Mesendoderm (in vitro differentiated cells): ENCODE measurements around the gene ATF7.

ENCODE experiments used
- DNase-seq: peaks from one replicate; pipeline ENCODE4 v3.0.0; 2013
- H2AK5ac ChIP-seq: 2 replicates; pipeline ENCODE4 v1.6.1; 2013; ENCODE audit warnings: low read length, inconsistent platforms
- H2BK120ac ChIP-seq: 2 replicates; pipeline ENCODE4 v1.6.1; 2013; ENCODE audit warnings: low read depth, mild to moderate bottlenecking, low read length, moderate library complexity, mixed read lengths
- H2BK15ac ChIP-seq: replicated peaks from 2 replicates; pipeline ENCODE4 v1.6.1; 2013; ENCODE audit warnings: low read depth, mild to moderate bottlenecking, moderate library complexity
- H2BK5ac ChIP-seq: 2 replicates; pipeline ENCODE4 v1.6.1; 2013; ENCODE audit warnings: low read length, inconsistent platforms
- H3K18ac ChIP-seq: 2 replicates; pipeline ENCODE4 v1.6.1; 2013; ENCODE audit warnings: mild to moderate bottlenecking, low read length, mixed read lengths
- H3K23ac ChIP-seq: one replicate; pipeline ENCODE4 v1.6.1; 2013; ENCODE audit warnings: low read length
- H3K27ac ChIP-seq: 2 replicates; pipeline ENCODE4 v1.5.1; 2013; ENCODE audit warnings: low read depth, mild to moderate bottlenecking, inconsistent platforms, low read length, moderate library complexity
- H3K27me3 ChIP-seq: 2 replicates; pipeline ENCODE4 v1.6.1; 2013; ENCODE audit warnings: low read length, control low read depth, mild to moderate bottlenecking, inconsistent platforms; ENCODE audit not compliant: insufficient read depth, poor library complexity
- H3K36me3 ChIP-seq: 2 replicates; pipeline ENCODE4 v1.6.1; 2013; ENCODE audit warnings: low read length, inconsistent platforms; ENCODE audit not compliant: control insufficient read depth, insufficient read depth
- H3K4ac ChIP-seq: one replicate; pipeline ENCODE4 v1.6.1; 2013; ENCODE audit warnings: low read depth, mild to moderate bottlenecking, low read length, moderate library complexity
- H3K4me1 ChIP-seq: 2 replicates; pipeline ENCODE4 v1.6.1; 2013; ENCODE audit warnings: low read depth, low read length, inconsistent platforms; ENCODE audit not compliant: control insufficient read depth
- H3K4me2 ChIP-seq: 2 replicates; pipeline ENCODE4 v1.6.1; 2013; ENCODE audit warnings: low read length
- H3K4me3 ChIP-seq: 2 replicates; pipeline ENCODE4 v1.5.1; 2013; ENCODE audit warnings: mild to moderate bottlenecking, low read length
- H3K56ac ChIP-seq: one replicate; pipeline ENCODE4 v1.6.1; 2013; ENCODE audit warnings: low read length
- H3K79me1 ChIP-seq: 2 replicates; pipeline ENCODE4 v1.6.1; 2013; ENCODE audit warnings: low read length, inconsistent platforms
- H3K79me2 ChIP-seq: 2 replicates; pipeline ENCODE4 v1.6.1; 2013; ENCODE audit warnings: mild to moderate bottlenecking, low read length; ENCODE audit not compliant: control insufficient read depth, insufficient read depth
- H3K9ac ChIP-seq: 2 replicates; pipeline ENCODE4 v1.6.1; 2013; ENCODE audit warnings: low read length, inconsistent platforms
- H4K5ac ChIP-seq: one replicate; pipeline ENCODE4 v1.6.1; 2013; ENCODE audit warnings: low read length
- H4K8ac ChIP-seq: one replicate; pipeline ENCODE4 v1.6.1; 2013; ENCODE audit warnings: low read depth, mild to moderate bottlenecking, control low read depth, low read length, moderate library complexity
- WGBS: extraction: QIAGEN DNeasy Blood & Tissue Kit; methylation state at CpG from one replicate; pipeline ENCODE4 v1.1.7; 2013; ENCODE audit warnings: low lambda C conversion rate, missing lambda C conversion rate; ENCODE audit not compliant: insufficient coverage; ENCODE audit errors: extremely low coverage; 5-methylcytosine and 5-hydroxymethylcytosine counted together

Gene ATF7

GRCh38 chr12:53516758-53517455 lies 109.3 kb downstream of the ATF7 start:
- peaks cover 1% of the 10 kb centered on the region for H3K36me3 ChIP-seq
- H3K4me1 ChIP-seq: no peaks in the 10 kb centered on the region

GRCh38 chr12:53515291-53515680 lies 110.9 kb downstream of the ATF7 start:
- Histone ChIP-seq H3K56ac (no peak overlapping the region), H3K23ac (no peak overlapping the region)

More at GRCh38 chr12:53516758-53517455, 109.3 kb downstream of the ATF7 start:
- Histone ChIP-seq H2BK5ac (no peak overlapping the region), H3K18ac (no peak overlapping the region), H3K27me3 (no peaks in the 10 kb centered on the region), H4K5ac (no peak overlapping the region), H3K79me1 (no peaks in the 10 kb centered on the region), H3K9ac (no peak overlapping the region), H3K56ac (no peak overlapping the region), H3K79me2 (no peaks in the 10 kb centered on the region), H3K4me2 (no peak overlapping the region), H2BK15ac (no peak overlapping the region), H3K4me3 (no peak overlapping the region), H3K23ac (no peak overlapping the region), H3K4ac (no peak overlapping the region), H3K27ac (no peak overlapping the region), H2BK120ac (no peak overlapping the region), H4K8ac (no peak overlapping the region), H2AK5ac (no peak overlapping the region)
- DNase-seq: no peak
- no CpG with 5 or more reads among the region's 13 CpGs for WGBS

GRCh38 chr12:53514628-53515290 lies 111.4 kb downstream of the ATF7 start:
- Histone ChIP-seq H3K4ac (no peak overlapping the region), H3K23ac (no peak overlapping the region), H4K5ac (no peak overlapping the region), H3K4me2 (no peak overlapping the region), H3K4me1 (no peaks in the 10 kb centered on the region), H3K56ac (no peak overlapping the region), H2AK5ac (no peak overlapping the region), H3K4me3 (no peak overlapping the region), H3K36me3 (peaks cover 1% of the 10 kb centered on the region), H3K18ac (no peak overlapping the region), H4K8ac (no peak overlapping the region), H3K79me1 (no peaks in the 10 kb centered on the region), H2BK5ac (no peak overlapping the region), H3K27me3 (no peaks in the 10 kb centered on the region), H3K79me2 (no peaks in the 10 kb centered on the region), H3K27ac (no peak overlapping the region), H2BK15ac (no peak overlapping the region), H3K9ac (no peak overlapping the region), H2BK120ac (no peak overlapping the region)
- no peak for DNase-seq
- no CpG with 5 or more reads among the region's 6 CpGs for WGBS

More at GRCh38 chr12:53515291-53515680, 110.9 kb downstream of the ATF7 start:
- H3K27me3 ChIP-seq: no peaks in the 10 kb centered on the region
- peaks cover 1% of the 10 kb centered on the region for H3K36me3 ChIP-seq
- no peak overlapping the region for H4K5ac ChIP-seq
- no peaks in the 10 kb centered on the region for H3K79me1 ChIP-seq
- H4K8ac ChIP-seq: no peak overlapping the region
- no peak overlapping the region for H3K4me3 ChIP-seq
- H3K4ac ChIP-seq: no peak overlapping the region
- no peak overlapping the region for H2BK15ac ChIP-seq
- no peak overlapping the region for H3K9ac ChIP-seq
- H3K4me2 ChIP-seq: no peak overlapping the region
- no peaks in the 10 kb centered on the region for H3K79me2 ChIP-seq
- WGBS: no CpG with 5 or more reads among the region's 2 CpGs
- no peak for DNase-seq
- no peak overlapping the region for H3K27ac ChIP-seq
- no peak overlapping the region for H2AK5ac ChIP-seq
- H3K18ac ChIP-seq: no peak overlapping the region
- no peak overlapping the region for H2BK5ac ChIP-seq
- no peaks in the 10 kb centered on the region for H3K4me1 ChIP-seq
- no peak overlapping the region for H2BK120ac ChIP-seq

GRCh38 chr12:53513712-53514410 lies 112.3 kb downstream of the ATF7 start:
- Histone ChIP-seq H4K8ac (no peak overlapping the region), H3K56ac (no peak overlapping the region), H3K27me3 (no peaks in the 10 kb centered on the region), H3K4me2 (no peak overlapping the region), H3K23ac (no peak overlapping the region), H3K18ac (no peak overlapping the region), H3K9ac (no peak overlapping the region), H2AK5ac (no peak overlapping the region), H3K36me3 (peaks cover 1% of the 10 kb centered on the region), H3K27ac (no peak overlapping the region), H3K4me1 (no peaks in the 10 kb centered on the region), H3K79me2 (no peaks in the 10 kb centered on the region), H4K5ac (no peak overlapping the region), H3K4ac (no peak overlapping the region), H3K4me3 (no peak overlapping the region), H2BK15ac (no peak overlapping the region), H2BK120ac (no peak overlapping the region), H2BK5ac (no peak overlapping the region), H3K79me1 (no peaks in the 10 kb centered on the region)
- no CpG with 5 or more reads among the region's 6 CpGs for WGBS
- DNase-seq: no peak

GRCh38 chr12:53510181-53510812 lies 115.9 kb downstream of the ATF7 start:
- H4K5ac ChIP-seq: no peak overlapping the region
- H3K36me3 ChIP-seq: peaks cover 1% of the 10 kb centered on the region
- H2AK5ac ChIP-seq: no peak overlapping the region
- H3K79me1 ChIP-seq: no peaks in the 10 kb centered on the region
- no peak overlapping the region for H2BK120ac ChIP-seq
- no peak overlapping the region for H3K27ac ChIP-seq
- H2BK5ac ChIP-seq: no peak overlapping the region
- H3K18ac ChIP-seq: no peak overlapping the region
- no peak overlapping the region for H3K4me3 ChIP-seq
- no peak overlapping the region for H3K9ac ChIP-seq
- no peak overlapping the region for H4K8ac ChIP-seq
- no peak overlapping the region for H3K4ac ChIP-seq
- no peak for DNase-seq
- H3K27me3 ChIP-seq: no peaks in the 10 kb centered on the region
- no peak overlapping the region for H3K23ac ChIP-seq
- H3K56ac ChIP-seq: no peak overlapping the region
- H3K4me1 ChIP-seq: no peaks in the 10 kb centered on the region
- no CpG with 5 or more reads among the region's 9 CpGs for WGBS
- no peaks in the 10 kb centered on the region for H3K79me2 ChIP-seq
- H3K4me2 ChIP-seq: no peak overlapping the region
- H2BK15ac ChIP-seq: no peak overlapping the region
